8988T (cell line): ENCODE results near the gene STK32B.

ENCODE experiments used
- DNase-seq: peaks from one replicate; pipeline ENCODE4 v3.0.0; 2011

Gene STK32B

DNA sequence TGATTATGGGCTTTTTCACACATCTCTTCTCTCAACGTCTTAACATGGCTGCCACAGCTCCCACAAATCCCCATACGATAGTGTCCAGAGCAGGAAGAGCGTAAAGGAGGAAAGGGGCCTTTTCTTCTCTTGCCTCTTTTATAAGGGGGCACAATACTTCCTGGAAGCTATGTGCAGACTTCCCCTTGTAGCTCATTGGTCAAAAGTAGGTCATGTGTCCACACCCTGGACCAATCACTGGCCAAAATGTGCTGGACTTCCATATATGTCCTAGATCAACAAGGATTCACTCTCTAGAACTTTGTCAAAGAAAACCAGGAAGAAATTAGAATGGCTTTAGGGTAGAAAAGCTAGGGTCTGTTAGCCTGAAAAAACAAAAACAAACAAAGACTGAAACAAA is 26.7 kb downstream of the STK32B start:
- DNase-seq = no peak

DNA sequence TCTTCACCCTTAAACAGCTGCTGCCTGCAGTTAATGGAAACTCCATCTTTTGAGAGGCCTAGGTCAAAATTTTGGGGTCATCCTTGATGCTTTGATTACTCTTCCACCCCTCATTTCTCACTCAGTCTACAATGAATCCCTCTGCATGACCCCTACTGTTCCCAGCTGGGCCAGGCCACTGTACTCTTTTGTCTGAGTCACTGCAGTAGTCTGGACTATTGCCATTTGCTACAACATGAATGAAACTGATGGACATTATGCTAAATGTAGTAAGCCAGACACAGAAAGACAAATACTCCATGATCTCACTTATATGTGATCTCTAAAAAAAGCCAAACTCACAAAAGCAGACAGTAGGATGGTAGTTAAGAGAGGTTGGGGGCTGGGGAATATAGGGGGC is 28.3 kb downstream of the STK32B start:
- no peak for DNase-seq

GRCh38 chr4:5081441-5081999 is 30.2 kb downstream of the STK32B start:
- no peak for DNase-seq

DNA sequence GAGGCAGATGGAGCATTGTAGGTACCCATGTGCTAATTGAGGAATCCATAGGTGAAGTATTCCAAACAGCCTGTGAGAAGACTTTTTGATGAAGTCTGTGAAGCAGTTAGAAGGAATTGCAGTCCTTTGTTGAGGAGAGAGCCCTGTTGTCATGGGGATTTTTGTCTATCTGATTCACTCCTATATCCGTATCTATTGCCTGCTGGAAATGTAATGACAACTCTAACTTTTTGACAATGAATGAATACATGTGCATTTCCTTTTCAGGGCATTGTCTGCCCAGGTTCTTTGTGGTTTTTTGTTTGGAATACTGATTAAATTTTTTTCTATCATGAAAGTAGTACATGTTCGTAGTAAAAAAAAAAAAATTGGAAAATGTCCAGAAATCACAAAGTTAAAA is 31.1 kb downstream of the STK32B start:
- no peak for DNase-seq

GRCh38 chr4:5084911-5085475 is 33.7 kb downstream of the STK32B start:
- no peak for DNase-seq

GRCh38 chr4:5086535-5086934 is 35.3 kb downstream of the STK32B start:
- no peak for DNase-seq

GRCh38 chr4:5096261-5096660 is 45.0 kb downstream of the STK32B start:
- no peak for DNase-seq

DNA sequence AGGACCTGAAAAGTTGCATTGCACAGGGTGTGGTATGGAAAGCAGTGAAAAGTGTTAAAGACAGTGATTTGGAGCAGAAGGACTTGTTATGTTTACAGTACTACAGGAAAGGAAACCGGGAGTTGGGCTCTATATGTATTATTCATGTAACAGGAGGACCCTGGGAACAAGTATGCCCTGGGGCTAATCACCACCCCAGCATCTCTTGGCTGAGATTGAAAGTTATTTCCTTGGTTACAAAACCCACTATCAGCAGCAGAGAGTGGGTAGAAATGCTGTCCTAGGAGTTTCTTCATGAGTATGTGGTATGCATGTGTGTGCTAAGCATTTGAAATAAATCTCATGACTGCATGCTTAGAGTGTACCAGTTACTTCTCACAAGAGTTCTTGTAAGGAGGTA is 46.9 kb downstream of the STK32B start:
- DNase-seq = no peak

- DNase-seq = no peak
Observed at GRCh38 chr4:5100336-5100735, 49.1 kb downstream of the STK32B start.

DNA sequence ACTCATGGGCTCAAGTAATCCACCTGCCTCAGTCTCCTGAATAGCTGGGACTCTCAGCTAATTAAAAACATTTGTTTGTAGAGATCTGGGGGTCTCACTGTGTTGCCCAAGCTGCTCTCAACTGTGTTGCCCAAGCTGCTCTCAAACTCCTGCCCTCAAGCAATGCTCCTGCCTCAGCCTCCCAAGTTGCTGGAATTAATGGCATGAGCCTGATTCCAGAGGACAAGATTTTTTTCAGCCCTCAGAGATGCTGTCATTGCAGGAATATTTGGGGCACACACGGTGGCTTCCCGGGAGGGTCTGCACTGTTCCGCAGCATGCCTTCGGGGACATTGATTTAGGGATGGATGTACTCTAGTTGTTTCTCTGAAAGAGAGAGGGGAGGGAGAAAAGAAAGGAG is 49.7 kb downstream of the STK32B start:
- DNase-seq = no peak

DNA sequence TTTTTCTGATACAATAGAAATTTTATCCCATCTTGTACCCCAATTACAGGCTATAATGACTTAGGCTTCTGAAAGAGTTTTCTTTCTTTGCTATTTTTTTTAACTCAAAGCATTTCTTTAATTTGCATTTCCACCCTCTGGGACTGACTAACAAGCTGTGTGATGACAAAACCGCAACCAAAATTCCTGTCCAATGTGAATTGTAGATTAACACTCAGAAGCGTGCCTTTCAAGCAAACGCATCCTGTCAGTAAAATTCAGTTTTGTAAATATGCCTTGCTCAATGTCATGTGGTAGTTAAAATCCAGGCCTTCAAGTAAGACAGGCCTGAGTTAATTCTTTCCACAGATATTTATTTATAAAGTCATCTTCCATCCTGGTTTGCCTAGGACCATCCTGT is 50.3 kb downstream of the STK32B start:
- no peak for DNase-seq

- no peak for DNase-seq
Observed at GRCh38 chr4:5110901-5111300, 59.6 kb downstream of the STK32B start.

DNA sequence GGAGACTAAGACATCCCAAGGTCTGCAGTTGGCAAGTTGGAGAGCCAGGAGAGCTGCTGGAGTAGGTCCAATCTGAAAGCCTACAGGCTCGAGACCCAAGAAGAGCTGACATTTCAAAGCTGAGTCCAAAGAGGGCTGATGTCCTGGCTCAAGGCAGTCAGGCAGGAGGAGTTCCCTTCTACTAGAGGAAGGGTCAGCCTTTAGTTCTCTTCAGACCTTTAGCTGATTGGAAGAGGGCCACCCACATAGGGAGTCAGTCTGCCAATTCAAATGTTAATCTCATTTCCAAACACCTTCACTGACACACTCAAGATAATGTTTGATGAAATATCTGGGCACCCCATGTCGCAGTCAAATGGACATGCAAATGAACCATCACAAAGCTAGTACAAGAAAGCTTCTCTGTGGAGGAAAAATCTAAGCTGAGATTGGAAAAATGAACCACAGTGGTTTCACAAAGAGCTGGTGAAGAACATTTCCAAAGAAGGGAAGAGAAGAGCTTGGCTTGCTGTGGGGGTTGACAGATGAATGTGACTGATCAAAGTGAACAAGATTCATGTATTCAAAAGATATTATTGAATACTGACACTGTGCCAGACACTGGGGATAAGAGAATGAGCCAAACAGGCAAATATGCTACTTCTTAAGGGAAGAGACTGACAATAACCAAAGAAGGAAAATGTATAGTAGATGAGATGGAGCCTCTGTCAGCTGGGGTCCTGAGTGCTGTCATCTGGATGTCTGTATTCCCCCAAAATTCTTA is 61.2 kb downstream of the STK32B start:
- no peak for DNase-seq

DNA sequence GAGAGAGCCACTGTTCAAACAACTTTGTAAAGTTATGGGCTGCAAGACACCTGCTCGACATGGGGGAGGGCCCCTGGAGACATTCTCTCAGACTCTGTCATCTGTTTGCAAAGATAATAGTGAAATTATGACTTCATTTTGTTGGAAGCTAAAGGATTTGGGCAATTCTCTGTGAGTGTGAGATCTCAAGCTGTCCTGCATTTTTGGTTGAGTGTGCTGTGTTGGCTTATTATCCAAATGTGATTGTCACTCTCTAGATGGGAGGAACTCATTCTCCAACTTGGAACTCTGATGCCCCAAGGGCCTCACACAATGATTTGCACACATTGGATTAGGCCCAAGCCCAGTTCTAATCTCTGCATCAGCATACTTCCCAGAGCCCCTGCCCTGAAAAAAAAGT is 63.7 kb downstream of the STK32B start:
- DNase-seq = no peak

GRCh38 chr4:5118091-5118786 is 67.0 kb downstream of the STK32B start:
- no peak for DNase-seq

DNA sequence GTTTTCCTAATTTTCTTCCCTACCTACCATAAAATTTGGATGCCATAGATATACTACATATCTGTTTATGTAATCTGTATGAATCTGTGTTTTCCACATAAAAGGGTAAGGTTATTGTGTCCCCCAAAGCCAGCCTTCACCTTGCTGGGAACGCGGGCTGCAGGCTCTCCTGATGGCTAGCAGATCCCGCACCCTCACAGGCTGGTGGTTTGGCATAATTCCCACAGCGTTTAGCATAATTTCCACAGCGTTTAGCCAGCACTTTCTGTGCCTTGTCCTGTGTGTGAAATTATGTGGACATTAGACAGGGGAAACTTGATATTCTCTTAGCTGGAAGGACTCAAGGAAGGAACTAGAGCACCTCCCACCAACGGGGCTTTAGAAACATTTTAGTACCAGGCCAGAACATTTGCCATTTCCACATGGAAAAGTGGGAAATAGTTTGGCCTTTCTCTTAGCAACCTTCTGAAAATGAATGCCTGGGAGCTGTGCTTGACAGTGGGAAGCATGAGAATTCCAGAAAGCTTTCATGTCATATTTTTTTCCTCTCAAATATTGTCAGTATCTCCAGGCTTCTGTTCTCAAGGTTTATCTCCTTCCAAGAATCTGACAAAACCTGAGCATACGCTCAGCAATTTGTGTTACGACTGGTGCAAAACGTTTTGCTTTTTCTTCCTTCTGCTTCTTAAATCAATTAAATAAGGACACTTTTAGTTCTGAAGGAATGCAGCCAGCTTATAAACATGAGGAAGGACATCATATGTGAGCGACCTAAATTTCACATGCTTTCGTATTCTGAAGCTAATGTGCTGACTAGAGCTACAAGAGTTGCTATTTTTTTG is 67.9 kb downstream of the STK32B start:
- no peak for DNase-seq

DNA sequence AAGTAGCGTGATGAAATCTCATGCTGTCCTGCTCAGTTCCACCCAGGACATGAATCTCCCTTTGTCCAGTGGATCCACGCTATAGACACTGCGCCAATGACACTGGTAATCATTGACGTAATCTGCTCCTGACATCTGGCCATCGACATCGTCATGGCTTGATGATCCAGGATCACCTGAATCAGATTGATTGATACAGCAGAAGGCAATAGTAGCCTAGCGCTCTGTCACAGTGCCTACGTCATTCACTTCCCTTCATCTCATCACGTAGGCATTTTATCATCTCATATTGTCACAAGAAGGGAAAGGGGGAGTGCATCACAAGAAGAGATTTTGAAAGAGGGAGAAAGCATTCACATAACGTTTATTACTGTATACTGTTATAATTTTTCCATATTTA is 68.8 kb downstream of the STK32B start:
- no peak for DNase-seq

GRCh38 chr4:5120468-5120867 is 69.2 kb downstream of the STK32B start:
- DNase-seq = no peak

DNA sequence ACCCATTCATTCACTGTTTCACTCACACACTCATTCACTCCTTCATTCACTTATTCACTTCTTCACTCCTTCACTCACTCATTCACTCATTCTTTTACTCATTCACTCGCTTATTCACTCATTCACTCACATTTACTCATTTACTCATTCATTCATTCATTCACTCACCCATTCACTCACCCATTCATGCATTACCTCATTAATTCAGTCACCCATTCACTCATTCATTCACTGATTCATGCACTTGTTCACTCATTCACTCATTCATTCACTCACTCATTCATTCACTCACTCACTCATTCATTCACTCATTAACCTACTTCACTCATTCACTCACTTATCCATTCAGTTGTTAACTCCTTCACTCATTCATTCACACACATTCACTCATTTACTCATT is 70.8 kb downstream of the STK32B start:
- no peak for DNase-seq

- no peak for DNase-seq
Observed at GRCh38 chr4:5124876-5125275, 73.6 kb downstream of the STK32B start.

DNA sequence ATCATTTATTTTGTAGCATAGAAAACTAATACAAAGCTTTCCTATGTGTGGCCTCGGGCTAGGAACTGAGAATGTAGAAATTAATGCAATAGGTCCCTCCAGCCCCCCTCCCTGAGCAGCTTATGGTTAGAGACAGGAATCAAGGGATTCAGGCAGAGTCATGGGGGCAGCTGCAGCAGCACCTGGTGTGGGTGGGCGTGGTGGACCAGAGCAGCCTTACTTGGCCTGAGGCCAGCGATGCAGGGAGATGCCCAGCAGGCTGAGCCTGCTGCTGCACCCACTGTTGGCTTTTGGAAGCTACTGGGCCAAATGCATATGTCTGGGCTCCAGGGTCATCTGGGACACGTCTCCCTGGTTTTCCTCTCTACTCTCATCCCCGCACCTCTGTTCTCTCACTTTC is 74.0 kb downstream of the STK32B start:
- no peak for DNase-seq

DNA sequence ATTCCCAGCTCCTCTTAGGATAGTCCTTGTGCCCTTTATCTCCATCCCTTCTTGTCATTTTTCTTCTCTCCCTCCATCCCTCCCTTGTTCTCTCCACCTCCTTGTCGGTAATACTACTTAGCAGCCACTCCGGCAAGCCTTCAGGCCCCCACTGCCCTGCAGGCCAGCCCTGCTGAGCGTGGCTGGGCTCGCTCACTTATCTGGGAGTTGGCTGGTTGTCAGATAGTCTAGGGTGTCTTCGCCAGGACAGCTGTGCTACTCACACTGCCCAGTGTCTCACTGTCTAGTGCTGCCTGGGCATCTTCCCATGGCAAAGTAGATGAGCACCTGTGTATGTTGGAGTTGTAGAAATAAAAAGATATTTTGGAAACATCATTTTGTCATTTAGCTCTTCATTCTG is 75.0 kb downstream of the STK32B start:
- DNase-seq = no peak

DNA sequence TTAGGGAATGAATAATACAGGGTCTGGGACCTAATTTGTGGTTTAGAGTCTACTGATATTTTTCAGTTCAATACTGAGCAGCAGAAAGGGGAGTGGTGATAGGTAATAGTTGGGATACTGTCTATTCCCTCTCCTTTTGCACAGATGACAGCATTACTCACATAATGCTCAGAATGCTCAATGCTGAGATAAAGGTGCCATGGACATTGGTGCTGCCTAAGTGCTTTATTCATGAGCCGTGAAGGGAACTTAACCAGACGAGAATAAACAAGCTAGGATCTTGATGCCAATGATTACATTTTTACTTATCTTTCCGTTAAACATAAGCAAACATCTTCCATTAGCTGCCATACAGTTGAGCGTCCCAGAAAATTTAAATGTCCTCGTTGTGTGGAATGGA is 75.6 kb downstream of the STK32B start:
- no peak for DNase-seq
